ENCODE data around the gene HSF5.

- TF ChIP-seq CTCF (IDR thresholded peaks at IDR 0.05 in 4 of 5, conservative IDR thresholded peaks at IDR 0.05 in 1 of 5) = no peak
- no peak for TF ChIP-seq POLR2A (IDR thresholded peaks at IDR 0.05)
Observed at GRCh38 chr17:58390884-58391283, 97.3 kb downstream of the HSF5 start.
